HG02642 (cell line): ENCODE data around the gene NR2F1.

Source experiments
- ATAC-seq: cut with Tn5 transposase; IDR thresholded peaks from one replicate; pipeline ENCODE4 v1.9.1; 2021; ENCODE audit warnings: mild to moderate bottlenecking; ENCODE audit not compliant: unreplicated experiment, poor library complexity

The NR2F1 gene

DNA sequence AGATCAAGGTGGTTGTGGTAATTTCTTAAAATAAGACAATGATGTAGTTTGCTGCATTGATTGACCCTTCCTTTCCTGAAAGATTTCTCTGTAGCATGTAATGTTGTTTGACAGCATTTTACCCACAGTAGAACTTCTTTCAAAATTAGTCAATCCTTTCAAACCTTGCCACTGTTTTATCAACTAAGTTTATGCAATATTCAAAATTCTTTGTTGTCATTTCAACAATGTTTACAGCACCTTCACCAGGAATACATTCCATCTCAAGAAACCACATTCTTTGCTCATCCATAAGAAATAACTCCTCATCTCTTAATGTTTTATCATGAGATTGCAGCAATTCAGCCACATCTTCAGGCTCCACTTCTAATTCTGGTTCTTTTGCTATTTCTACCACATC is 43.8 kb downstream of the NR2F1 start:
- no peak for ATAC-seq

DNA sequence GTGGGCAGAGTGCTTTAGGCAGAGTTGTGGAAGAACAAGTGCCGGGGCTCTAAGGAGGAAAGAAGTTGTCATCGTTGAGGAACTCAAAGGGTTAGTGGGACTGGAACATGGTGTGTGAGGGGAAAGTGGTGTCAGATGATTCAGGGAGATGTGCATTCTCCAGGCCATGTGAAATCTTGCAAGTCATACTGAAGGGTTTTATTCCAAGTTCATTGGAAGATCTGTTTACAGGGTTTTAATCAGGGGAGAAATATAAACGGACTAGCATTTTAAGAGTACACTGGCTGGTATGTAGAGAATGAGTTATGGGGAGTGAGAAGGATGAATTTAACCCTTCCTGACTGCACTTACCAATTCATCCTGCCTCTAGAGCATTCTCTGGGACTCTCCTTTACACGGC is 49.3 kb downstream of the NR2F1 start:
- no peak for ATAC-seq

DNA sequence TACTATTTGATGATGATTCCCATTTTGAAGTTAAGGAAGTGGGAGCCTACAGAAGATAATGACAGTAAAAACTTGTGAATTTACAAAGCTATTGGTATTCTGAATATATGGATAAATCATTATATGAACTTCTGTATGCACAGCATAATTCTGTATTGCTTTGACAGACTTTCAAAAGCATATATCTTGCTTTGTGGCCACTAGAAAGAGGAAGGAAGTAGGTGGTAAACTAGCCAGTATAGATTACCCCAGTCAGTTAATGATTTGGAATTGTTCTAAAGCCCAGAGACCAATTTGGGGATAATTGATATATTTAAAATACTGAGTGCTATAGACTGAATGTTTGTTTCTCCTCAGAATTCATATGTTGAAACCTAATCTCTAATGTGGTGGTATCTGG is 53.0 kb downstream of the NR2F1 start:
- no peak for ATAC-seq

DNA sequence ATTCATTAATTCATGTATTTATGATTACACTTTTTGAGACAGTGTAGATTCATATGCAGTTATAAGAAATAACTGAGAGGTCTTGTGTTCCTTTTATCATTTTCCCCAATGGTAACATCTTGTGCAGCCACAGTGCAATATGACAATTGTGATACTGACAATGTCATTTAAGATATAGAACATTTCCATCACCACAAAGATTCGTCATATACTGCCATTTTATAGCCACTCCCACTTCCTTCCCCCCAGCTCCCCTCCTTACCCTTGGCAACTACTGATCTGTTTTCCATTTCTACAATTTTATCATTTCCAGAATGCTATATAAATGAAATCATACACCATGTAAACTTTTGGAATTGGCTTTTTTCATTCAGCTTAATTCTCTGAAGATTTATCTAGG is 53.8 kb downstream of the NR2F1 start:
- no peak for ATAC-seq

GRCh38 chr5:93637697-93638096 is 54.7 kb downstream of the NR2F1 start:
- ATAC-seq: no peak

DNA sequence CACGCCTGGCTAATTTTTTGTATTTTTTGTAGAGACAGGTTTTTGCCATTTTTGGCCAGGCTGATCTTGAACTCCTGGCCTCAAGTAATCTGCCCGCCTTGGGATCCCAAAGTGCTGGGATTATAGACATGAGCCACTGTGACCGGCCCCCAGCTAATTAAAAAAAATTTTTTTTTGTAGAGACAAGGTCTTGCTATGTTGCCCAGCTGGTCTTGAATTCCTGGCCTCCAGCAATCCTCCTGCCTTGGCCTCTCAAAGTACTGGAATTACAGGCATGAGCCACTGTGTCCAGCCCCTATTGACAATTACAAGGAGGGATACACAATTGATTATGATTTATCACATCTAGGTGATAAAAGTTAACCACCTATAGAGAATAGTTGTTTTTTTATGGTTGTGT is 59.5 kb downstream of the NR2F1 start:
- no peak for ATAC-seq
